ENCODE data around the gene CCDC33. TPM values are rescaled to one million over a fixed set of nuclear protein-coding genes. Genes with fewer than 3 reads are reported as not detected.

CCDC33 gene
- total RNA-seq, 1 experiment from 2014 or later: 0.77 TPM

- DNase-seq (no peak), ATAC-seq (no peak)
- H3K4me2 ChIP-seq (ENCODE audit: low read length): no peak overlapping the region
- TF ChIP-seq CTCF (conservative IDR thresholded peaks at IDR 0.05; ENCODE audit: low read depth, low read length) (no peak), EZH2 (IDR thresholded peaks at IDR 0.05; ENCODE audit: low read length, unreplicated experiment) (no peak), EZH2phosphoT487 (IDR thresholded peaks at IDR 0.05; ENCODE audit: borderline replicate concordance, low read length) (no peak)
- BruUV-seq (replicated peaks): no TSS peak
- no peak overlapping the region for H2AFZ ChIP-seq (ENCODE audit: low read length)
- peaks cover 13% of the 10 kb centered on the region for H3K4me1 ChIP-seq (ENCODE audit: insufficient read depth, low read length)
- no peak overlapping the region for H3K27ac ChIP-seq (ENCODE audit: low read length)
- no peaks in the 10 kb centered on the region for H3K79me2 ChIP-seq (ENCODE audit: low read length)
- no peak overlapping the region for H3K9ac ChIP-seq (ENCODE audit: low read length)
- no peaks in the 10 kb centered on the region for H3K36me3 ChIP-seq (ENCODE audit: low read depth, low read length)
- H3F3A ChIP-seq (ENCODE audit: low read length, unreplicated experiment): no peaks in the 10 kb centered on the region
- no peaks in the 10 kb centered on the region for H3K27me3 ChIP-seq (ENCODE audit: low read length)
- ChIA-PET CTCF (no interaction called here), POLR2A (ENCODE audit: unreplicated experiment) (no interaction called here)
- intact Hi-C loops (cut with micrococcal nuclease): no loop called here
- H3K9me3 ChIP-seq (ENCODE audit: low read length): no peaks in the 10 kb centered on the region
- no peak overlapping the region for H3K4me3 ChIP-seq (ENCODE audit: low read length)
- H4K20me1 ChIP-seq (ENCODE audit: low read length): no peaks in the 10 kb centered on the region
- no peaks in the 10 kb centered on the region for H3K9me2 ChIP-seq (replicated peaks; ENCODE audit: low read length)
Observed at GRCh38 chr15:74210729-74211128, 25.4 kb upstream of the CCDC33 start.

- no peak overlapping the region for H2AFZ ChIP-seq (ENCODE audit: low read length)
- no peaks in the 10 kb centered on the region for H3K79me2 ChIP-seq (ENCODE audit: low read length)
- no TSS peak for BruUV-seq (replicated peaks)
- no peak overlapping the region for H3K9ac ChIP-seq (ENCODE audit: low read length)
- CTCF ChIA-PET: no interaction called here
- H4K20me1 ChIP-seq (ENCODE audit: low read length): no peaks in the 10 kb centered on the region
- H3K4me1 ChIP-seq (ENCODE audit: insufficient read depth, low read length): peaks cover 18% of the 10 kb centered on the region
- H3K9me3 ChIP-seq (ENCODE audit: low read length): no peaks in the 10 kb centered on the region
- ATAC-seq (no peak), DNase-seq (no peak)
- no peaks in the 10 kb centered on the region for H3K9me2 ChIP-seq (replicated peaks; ENCODE audit: low read length)
- H3K4me2 ChIP-seq (ENCODE audit: low read length): no peak overlapping the region
- H3F3A ChIP-seq (ENCODE audit: low read length, unreplicated experiment): no peaks in the 10 kb centered on the region
- H3K36me3 ChIP-seq (ENCODE audit: low read depth, low read length): no peaks in the 10 kb centered on the region
- POLR2A ChIA-PET (ENCODE audit: unreplicated experiment): no interaction called here
- no peak overlapping the region for H3K4me3 ChIP-seq (ENCODE audit: low read length)
- H3K27ac ChIP-seq (ENCODE audit: low read length): no peak overlapping the region
- TF ChIP-seq EZH2phosphoT487 (IDR thresholded peaks at IDR 0.05; ENCODE audit: borderline replicate concordance, low read length) (no peak), EZH2 (IDR thresholded peaks at IDR 0.05; ENCODE audit: low read length, unreplicated experiment) (no peak), CTCF (conservative IDR thresholded peaks at IDR 0.05; ENCODE audit: low read depth, low read length) (no peak)
- H3K27me3 ChIP-seq (ENCODE audit: low read length): no peaks in the 10 kb centered on the region
- intact Hi-C loops (cut with micrococcal nuclease): no loop called here
Observed at GRCh38 chr15:74211656-74212055, 24.5 kb upstream of the CCDC33 start.

- no peaks in the 10 kb centered on the region for H4K20me1 ChIP-seq (ENCODE audit: low read length)
- H3K4me2 ChIP-seq (ENCODE audit: low read length): no peak overlapping the region
- ATAC-seq: no peak
- H3K27me3 ChIP-seq (ENCODE audit: low read length): no peaks in the 10 kb centered on the region
- ChIA-PET POLR2A (ENCODE audit: unreplicated experiment) (no interaction called here), CTCF (no interaction called here)
- H2AFZ ChIP-seq (ENCODE audit: low read length): no peak overlapping the region
- intact Hi-C loops (cut with micrococcal nuclease): no loop called here
- no peak for DNase-seq
- H3K79me2 ChIP-seq (ENCODE audit: low read length): no peaks in the 10 kb centered on the region
- H3K4me1 ChIP-seq (ENCODE audit: insufficient read depth, low read length): peaks cover 26% of the 10 kb centered on the region
- no peaks in the 10 kb centered on the region for H3K9me2 ChIP-seq (replicated peaks; ENCODE audit: low read length)
- no peaks in the 10 kb centered on the region for H3K36me3 ChIP-seq (ENCODE audit: low read depth, low read length)
- no TSS peak for BruUV-seq (replicated peaks)
- TF ChIP-seq CTCF (conservative IDR thresholded peaks at IDR 0.05; ENCODE audit: low read depth, low read length): no peak
- H3K27ac ChIP-seq (ENCODE audit: low read length): no peak overlapping the region
- H3F3A ChIP-seq (ENCODE audit: low read length, unreplicated experiment): no peaks in the 10 kb centered on the region
- H3K4me3 ChIP-seq (ENCODE audit: low read length): no peak overlapping the region
- H3K9ac ChIP-seq (ENCODE audit: low read length): no peak overlapping the region
- H3K9me3 ChIP-seq (ENCODE audit: low read length): no peaks in the 10 kb centered on the region
Observed at GRCh38 chr15:74212494-74212893, 23.6 kb upstream of the CCDC33 start.

Measured in PC-3 (cell line).